Stimulated activated CD4-positive, alpha-beta T cell treated with anti-CD3 and anti-CD28 coated beads, Interleukin-12 subunit alpha, Interleukin-12 subunit beta, amount 100 ng/mL, for 24 hours (primary cell): ENCODE measurements around the gene CSF3.

ENCODE experiments used
- DNase-seq, 2 experiments: peaks; one replicate each; pipeline ENCODE4 v3.0.0-alpha.2; 2020; ENCODE audit warnings: low read depth in 2 of 2

CSF3 gene

GRCh38 chr17:40061609-40062038, 46.4 kb downstream of the CSF3 start:
- no peak for DNase-seq

- peak in 1 of 2 experiments; percentile 51 for DNase-seq
These were observed 47.3 kb downstream of the CSF3 start, which contains the start of gene THRA for GRCh38 chr17:40062329-40063186. TSS of gene THRA (plus strand) at chr17:40062965. CDS start at chr17:40074489, 11,524 bp downstream.

DNA sequence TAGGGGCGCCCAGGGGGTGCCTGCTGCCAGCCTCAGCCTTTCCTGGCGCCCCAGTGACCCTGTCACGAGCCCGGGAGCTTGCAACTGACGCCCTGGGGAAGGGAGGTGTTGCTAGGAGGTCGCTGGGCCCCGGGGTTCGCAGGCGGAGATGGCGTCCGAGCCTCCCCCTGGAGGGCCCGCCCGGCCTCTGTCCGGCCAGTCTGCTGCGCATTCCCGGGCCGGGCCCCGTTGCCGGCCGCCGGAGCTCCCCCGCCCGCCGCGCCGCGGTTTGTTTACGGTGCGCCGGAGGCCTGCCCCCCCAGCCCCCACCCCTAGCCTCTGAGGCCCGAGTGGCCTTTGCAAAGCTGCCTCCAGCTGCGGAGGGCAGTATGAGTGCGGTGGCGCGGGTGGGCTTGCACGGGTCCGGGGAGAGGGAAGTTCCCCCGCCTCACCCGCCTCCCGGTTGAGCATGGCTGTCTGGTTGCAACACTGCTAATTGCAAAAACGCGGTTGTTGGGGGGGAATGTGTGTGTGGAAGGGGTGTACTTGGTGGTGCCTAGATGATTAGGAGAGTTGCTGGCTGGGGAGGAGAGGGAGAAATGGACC, 48.0 kb downstream of the CSF3 start:
- DNase-seq: no peak

DNA sequence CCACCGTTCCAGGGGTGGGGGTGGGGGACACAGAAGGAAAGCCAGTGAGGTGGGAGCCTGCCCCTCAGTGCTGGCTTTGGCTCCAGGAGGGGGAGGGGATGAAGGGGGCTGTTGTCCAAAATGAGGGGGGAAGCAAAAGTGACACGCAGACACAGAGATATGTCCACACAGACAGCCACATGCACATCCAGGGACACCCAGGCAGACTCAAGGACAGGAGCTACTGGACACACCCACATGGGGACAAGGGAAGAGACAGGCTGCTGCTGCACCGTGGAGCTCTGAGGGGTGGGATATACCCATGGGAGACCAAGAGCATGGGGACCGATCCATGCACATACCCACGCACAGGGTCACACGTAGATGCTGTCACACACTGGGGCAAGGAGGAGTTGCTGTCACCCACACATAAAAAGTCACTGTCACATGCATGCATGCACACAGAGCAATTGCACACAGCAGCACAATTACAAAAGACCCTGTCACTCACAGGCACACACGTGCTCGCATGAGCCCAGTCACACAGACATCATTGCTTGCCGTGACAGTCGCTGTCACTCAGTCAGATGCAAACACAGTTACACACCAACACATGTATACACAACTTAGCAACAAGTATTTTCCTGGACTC, 48.8 kb downstream of the CSF3 start:
- no peak for DNase-seq

- no peak for DNase-seq
These were observed 49.9 kb downstream of the CSF3 start for GRCh38 chr17:40064971-40065768.

- DNase-seq: no peak
These were observed 50.7 kb downstream of the CSF3 start for GRCh38 chr17:40065769-40066510.
